Activated CD8-positive, alpha-beta memory T cell treated with anti-CD3 and anti-CD28 coated beads, Interleukin-2, amount 50 U/mL, for 4 hours (primary cell): Measurements from ENCODE around the gene SETD5.

ENCODE experiments used
- DNase-seq: peaks from one replicate; pipeline ENCODE4 v3.0.0-alpha.2; 2020

The SETD5 gene

GRCh38 chr3:9390265-9390888 lies 7.0 kb upstream of the SETD5 start:
- DNase-seq, result no peak

- no peak for DNase-seq
Observed at GRCh38 chr3:9392041-9392440, 5.4 kb upstream of the SETD5 start.

- no peak for DNase-seq
Observed at GRCh38 chr3:9395570-9396300, 1.7 kb upstream of the SETD5 start.

- no peak for DNase-seq
Observed at GRCh38 chr3:9396301-9396631, 1.1 kb upstream of the SETD5 start.

- peak; percentile 98 for DNase-seq
Observed at GRCh38 chr3:9396632-9397331, 633 bp upstream of the SETD5 start.

- DNase-seq, result peak; percentile 24
Observed at GRCh38 chr3:9397906-9398699, 688 bp downstream of the SETD5 start.

- no peak for DNase-seq
Observed at GRCh38 chr3:9398700-9399336, 1.4 kb downstream of the SETD5 start.

GRCh38 chr3:9399337-9399703 lies 1.9 kb downstream of the SETD5 start:
- no peak for DNase-seq

GRCh38 chr3:9399746-9400145 lies 2.3 kb downstream of the SETD5 start:
- no peak for DNase-seq

GRCh38 chr3:9400616-9401015 lies 3.2 kb downstream of the SETD5 start:
- no peak for DNase-seq

- DNase-seq, result no peak
Observed at GRCh38 chr3:9401986-9402385, 4.6 kb downstream of the SETD5 start.

GRCh38 chr3:9402410-9403228 lies 5.2 kb downstream of the SETD5 start:
- no peak for DNase-seq

GRCh38 chr3:9403463-9403862 lies 6.0 kb downstream of the SETD5 start:
- no peak for DNase-seq

GRCh38 chr3:9404680-9405079 lies 7.3 kb downstream of the SETD5 start:
- DNase-seq, result no peak

GRCh38 chr3:9405756-9406155 lies 8.3 kb downstream of the SETD5 start:
- no peak for DNase-seq

- DNase-seq, result no peak
Observed at GRCh38 chr3:9406856-9407626, 9.6 kb downstream of the SETD5 start.

- DNase-seq, result no peak
Observed at GRCh38 chr3:9408061-9408460, 10.6 kb downstream of the SETD5 start.

- DNase-seq, result no peak
Observed at GRCh38 chr3:9408546-9408945, 11.1 kb downstream of the SETD5 start.

GRCh38 chr3:9409981-9410854 lies 12.8 kb downstream of the SETD5 start:
- DNase-seq, result no peak

GRCh38 chr3:9411302-9411701 lies 13.9 kb downstream of the SETD5 start:
- DNase-seq, result no peak
